ENCODE results near the gene TCF12. TPM values are rescaled to one million over a fixed set of nuclear protein-coding genes. Genes with fewer than 3 reads are reported as not detected.

TCF12 gene
- polyA plus RNA-seq, 1 experiment, result 447 TPM

DNA sequence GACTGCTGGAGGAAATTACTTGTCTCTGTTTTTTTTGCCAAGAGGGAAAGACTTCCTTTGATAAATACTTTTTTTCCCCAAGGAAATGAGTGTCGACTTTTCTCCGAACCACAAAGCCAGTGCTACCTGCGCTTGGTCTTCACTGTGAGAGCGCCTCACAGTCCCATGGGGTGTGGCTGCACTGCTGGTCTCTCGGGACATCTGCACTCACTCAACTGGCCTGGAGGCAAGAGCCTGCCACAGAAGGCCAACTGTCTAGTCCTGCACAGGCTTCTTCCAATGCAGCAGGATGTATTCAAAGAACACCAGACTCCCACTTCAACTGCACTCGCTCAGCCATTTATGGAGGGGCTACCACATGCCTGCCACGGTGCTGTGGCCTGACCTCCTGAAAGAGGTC, 417.3 kb downstream of the TCF12 start:
- CTCF ChIA-PET, result interaction anchor here (1.4 kb wide), 1 partner anchor 191 kb away, joined by 4 read pairs; no protein-coding TSS in a partner anchor

DNA sequence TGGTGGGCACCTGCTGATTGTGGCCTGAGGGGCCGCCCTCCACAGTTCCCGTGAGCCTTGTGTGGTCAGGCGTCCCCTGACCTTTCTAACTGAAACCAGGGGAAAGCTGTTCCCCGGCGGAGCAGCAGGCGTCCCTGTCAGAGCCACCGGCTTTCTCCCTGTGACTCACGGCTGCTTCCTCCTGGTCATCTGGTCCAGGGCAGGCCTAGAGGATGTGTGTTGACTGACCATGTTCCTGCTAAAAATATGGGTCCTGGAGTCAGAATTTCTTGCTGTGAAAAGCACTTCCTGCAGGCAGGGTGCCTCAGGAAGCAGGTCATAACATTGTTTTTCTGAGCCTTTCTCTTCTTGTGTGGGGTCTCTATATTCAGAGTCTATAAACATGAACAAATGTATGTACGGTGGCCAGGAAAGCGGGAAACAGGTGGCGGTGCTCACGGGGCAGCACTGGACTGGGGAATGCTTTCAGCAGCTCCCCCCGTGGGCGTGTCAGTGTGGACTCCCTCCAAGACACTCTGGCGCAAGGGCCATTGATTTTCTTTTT, 419.5 kb downstream of the TCF12 start:
- Histone ChIP-seq H3K4me3 (ENCODE audit: low read depth, low read length) (no peak overlapping the region), H3K9me3 (ENCODE audit: control insufficient read depth, insufficient read depth, low read length) (no peaks in the 10 kb centered on the region), H3K27me3 (ENCODE audit: control insufficient read depth, insufficient read depth, low read length) (no peaks in the 10 kb centered on the region), H3K27ac (ENCODE audit: low read depth, low read length) (no peak overlapping the region)
- TF ChIP-seq, protein P1, sequence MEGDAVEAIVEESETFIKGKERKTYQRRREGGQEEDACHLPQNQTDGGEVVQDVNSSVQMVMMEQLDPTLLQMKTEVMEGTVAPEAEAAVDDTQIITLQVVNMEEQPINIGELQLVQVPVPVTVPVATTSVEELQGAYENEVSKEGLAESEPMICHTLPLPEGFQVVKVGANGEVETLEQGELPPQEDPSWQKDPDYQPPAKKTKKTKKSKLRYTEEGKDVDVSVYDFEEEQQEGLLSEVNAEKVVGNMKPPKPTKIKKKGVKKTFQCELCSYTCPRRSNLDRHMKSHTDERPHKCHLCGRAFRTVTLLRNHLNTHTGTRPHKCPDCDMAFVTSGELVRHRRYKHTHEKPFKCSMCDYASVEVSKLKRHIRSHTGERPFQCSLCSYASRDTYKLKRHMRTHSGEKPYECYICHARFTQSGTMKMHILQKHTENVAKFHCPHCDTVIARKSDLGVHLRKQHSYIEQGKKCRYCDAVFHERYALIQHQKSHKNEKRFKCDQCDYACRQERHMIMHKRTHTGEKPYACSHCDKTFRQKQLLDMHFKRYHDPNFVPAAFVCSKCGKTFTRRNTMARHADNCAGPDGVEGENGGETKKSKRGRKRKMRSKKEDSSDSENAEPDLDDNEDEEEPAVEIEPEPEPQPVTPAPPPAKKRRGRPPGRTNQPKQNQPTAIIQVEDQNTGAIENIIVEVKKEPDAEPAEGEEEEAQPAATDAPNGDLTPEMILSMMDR (IDR thresholded peaks at IDR 0.05; ENCODE audit: low read depth, low read length), result no peak
- ChIA-PET CTCF (interaction anchor here (0.7 to 13.5 kb wide), 5 partner anchors 181 to 219 kb away, joined by 3 to 503 read pairs (median 3); no protein-coding TSS in a partner anchor), POLR2A (no interaction called here)
- no peak for DNase-seq (ENCODE audit: low read depth, low spot score)

More for the DNA sequence above, 417.3 kb downstream of the TCF12 start:
- H3K4me3 ChIP-seq (ENCODE audit: low read depth, low read length), result no peak overlapping the region
- H3K27ac ChIP-seq (ENCODE audit: low read depth, low read length), result no peak overlapping the region
- TF ChIP-seq, protein P1 (IDR thresholded peaks at IDR 0.05; ENCODE audit: low read depth, low read length), result no peak
- H3K9me3 ChIP-seq (ENCODE audit: control insufficient read depth, insufficient read depth, low read length), result no peaks in the 10 kb centered on the region
- no peaks in the 10 kb centered on the region for H3K27me3 ChIP-seq (ENCODE audit: control insufficient read depth, insufficient read depth, low read length)
- POLR2A ChIA-PET, result no interaction called here
- no peak for DNase-seq (ENCODE audit: low read depth, low spot score)

DNA sequence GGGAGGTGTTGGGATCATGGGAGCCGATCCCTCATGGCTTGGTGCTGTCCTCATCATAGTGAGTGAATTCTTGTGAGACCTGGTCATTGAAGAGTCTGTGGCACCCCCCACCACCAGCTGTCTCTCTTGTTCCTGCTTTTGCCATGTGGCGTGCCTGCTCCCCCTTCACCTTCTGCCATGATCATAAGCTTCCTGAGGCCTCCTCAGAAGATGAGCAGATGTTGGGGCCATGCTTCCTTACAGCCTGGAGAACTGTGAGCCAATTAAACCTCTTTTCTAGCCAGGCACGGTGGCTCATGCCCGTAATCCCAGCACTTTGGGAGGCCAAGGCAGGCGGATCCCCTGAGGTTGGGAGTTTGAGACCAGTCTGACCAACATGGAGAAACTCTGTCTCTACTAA, 420.9 kb downstream of the TCF12 start:
- H3K27me3 ChIP-seq (ENCODE audit: control insufficient read depth, insufficient read depth, low read length), result no peaks in the 10 kb centered on the region
- CTCF ChIA-PET, result interaction anchor here (0.7 to 13.5 kb wide), 12 partner anchors 14 to 993 kb away, joined by 4 to 503 read pairs (median 22); no protein-coding TSS in a partner anchor

More for the DNA sequence above, 420.9 kb downstream of the TCF12 start:
- no peaks in the 10 kb centered on the region for H3K9me3 ChIP-seq (ENCODE audit: control insufficient read depth, insufficient read depth, low read length)
- no peak for DNase-seq (ENCODE audit: low read depth, low spot score)
- H3K27ac ChIP-seq (ENCODE audit: low read depth, low read length), result no peak overlapping the region
- no peak overlapping the region for H3K4me3 ChIP-seq (ENCODE audit: low read depth, low read length)
- POLR2A ChIA-PET, result no interaction called here
- TF ChIP-seq, protein P1 (IDR thresholded peaks at IDR 0.05; ENCODE audit: low read depth, low read length), result no peak

Small RNA genes within 50 kb of the gene (small RNA-seq; reads per million reads assigned to genes)
- not detected for gene RF01210 (ENCODE audit: insufficient read length, low read depth)

Other genes starting within 250 kb of the TCF12 start
- 12.9 and 17.6 TPM in 2 replicates for gene ZNF280D, start 185.1 kb upstream of the TCF12 start, polyA plus RNA-seq (2011; rRNA removed)

Data from AG04450 (cell line).